Neuron (in vitro differentiated cells): ENCODE data around the gene SIT1.
"Not testable (repeated sequence)": the region's sequence is repeated elsewhere in the genome, so short reads cannot be mapped to it uniquely, and the experiment has no call there.

Experiments
- H2AFZ ChIP-seq: one replicate; pipeline ENCODE4 v1.6.1; 2013; ENCODE audit warnings: low read depth, mild to moderate bottlenecking, inconsistent platforms, low read length, moderate library complexity
- H3K27me3 ChIP-seq: one replicate; pipeline ENCODE4 v1.6.1; 2013; ENCODE audit warnings: low read length; ENCODE audit not compliant: insufficient read depth
- H3K36me3 ChIP-seq: one replicate; pipeline ENCODE4 v1.6.1; 2013; ENCODE audit warnings: low read length; ENCODE audit not compliant: insufficient read depth
- H3K4me1 ChIP-seq: one replicate; pipeline ENCODE4 v1.6.1; 2013; ENCODE audit warnings: low read length; ENCODE audit not compliant: insufficient read depth
- H3K4me3 ChIP-seq: 2 replicates; pipeline ENCODE4 v1.5.1; 2013; ENCODE audit warnings: mild to moderate bottlenecking, low read length, moderate library complexity
- H3K9me3 ChIP-seq: one replicate; pipeline ENCODE4 v1.6.1; 2013; ENCODE audit warnings: low read length

The SIT1 gene

GRCh38 chr9:35635730-35636129 lies 15.0 kb downstream of the SIT1 start:
- H3K4me3 ChIP-seq: no peak overlapping the region
- no peaks in the 10 kb centered on the region for H3K9me3 ChIP-seq
- no peaks in the 10 kb centered on the region for H3K36me3 ChIP-seq
- no peaks in the 10 kb centered on the region for H3K27me3 ChIP-seq
- H2AFZ ChIP-seq: no peak overlapping the region
- H3K4me1 ChIP-seq: no peaks in the 10 kb centered on the region

DNA sequence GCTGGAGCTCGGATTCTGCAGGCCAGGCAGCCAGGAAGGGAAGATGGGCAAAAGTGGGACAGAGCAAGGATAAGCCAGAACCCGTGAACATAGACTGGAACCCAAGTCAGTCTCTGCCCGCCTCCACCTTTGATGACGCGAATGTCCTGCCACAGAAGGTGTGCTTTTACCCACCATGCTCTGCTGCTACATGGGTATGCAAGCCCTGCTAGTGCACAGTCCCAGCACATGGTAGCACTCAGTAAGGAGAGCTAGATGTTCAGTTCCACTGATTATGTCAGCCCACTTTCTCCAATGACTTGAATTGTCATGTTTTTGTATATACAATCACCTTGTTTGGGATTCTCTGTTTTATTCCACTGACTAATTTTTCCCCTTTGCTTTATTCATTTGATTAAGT lies 21.1 kb downstream of the SIT1 start:
- Histone ChIP-seq H3K9me3 (no peaks in the 10 kb centered on the region), H3K4me1 (no peaks in the 10 kb centered on the region), H2AFZ (no peak overlapping the region), H3K27me3 (no peaks in the 10 kb centered on the region), H3K4me3 (no peak overlapping the region), H3K36me3 (no peaks in the 10 kb centered on the region)

GRCh38 chr9:35628389-35628991 lies 22.2 kb downstream of the SIT1 start:
- Histone ChIP-seq H3K4me1 (no peaks in the 10 kb centered on the region), H3K36me3 (no peaks in the 10 kb centered on the region), H3K4me3 (no peak overlapping the region), H3K27me3 (no peaks in the 10 kb centered on the region), H3K9me3 (no peaks in the 10 kb centered on the region), H2AFZ (no peak overlapping the region)

- Histone ChIP-seq H3K9me3 (no peaks in the 10 kb centered on the region), H2AFZ (no peak overlapping the region), H3K36me3 (no peaks in the 10 kb centered on the region), H3K4me1 (no peaks in the 10 kb centered on the region), H3K27me3 (no peaks in the 10 kb centered on the region), H3K4me3 (no peak overlapping the region)
These were observed 23.2 kb downstream of the SIT1 start for GRCh38 chr9:35627575-35627974.

GRCh38 chr9:35619800-35620158 lies 31.0 kb downstream of the SIT1 start:
- no peaks in the 10 kb centered on the region for H3K4me1 ChIP-seq
- no peaks in the 10 kb centered on the region for H3K36me3 ChIP-seq
- H2AFZ ChIP-seq: no peak overlapping the region
- no peak overlapping the region for H3K4me3 ChIP-seq
- H3K27me3 ChIP-seq: peaks cover 45% of the 10 kb centered on the region
- no peaks in the 10 kb centered on the region for H3K9me3 ChIP-seq

DNA sequence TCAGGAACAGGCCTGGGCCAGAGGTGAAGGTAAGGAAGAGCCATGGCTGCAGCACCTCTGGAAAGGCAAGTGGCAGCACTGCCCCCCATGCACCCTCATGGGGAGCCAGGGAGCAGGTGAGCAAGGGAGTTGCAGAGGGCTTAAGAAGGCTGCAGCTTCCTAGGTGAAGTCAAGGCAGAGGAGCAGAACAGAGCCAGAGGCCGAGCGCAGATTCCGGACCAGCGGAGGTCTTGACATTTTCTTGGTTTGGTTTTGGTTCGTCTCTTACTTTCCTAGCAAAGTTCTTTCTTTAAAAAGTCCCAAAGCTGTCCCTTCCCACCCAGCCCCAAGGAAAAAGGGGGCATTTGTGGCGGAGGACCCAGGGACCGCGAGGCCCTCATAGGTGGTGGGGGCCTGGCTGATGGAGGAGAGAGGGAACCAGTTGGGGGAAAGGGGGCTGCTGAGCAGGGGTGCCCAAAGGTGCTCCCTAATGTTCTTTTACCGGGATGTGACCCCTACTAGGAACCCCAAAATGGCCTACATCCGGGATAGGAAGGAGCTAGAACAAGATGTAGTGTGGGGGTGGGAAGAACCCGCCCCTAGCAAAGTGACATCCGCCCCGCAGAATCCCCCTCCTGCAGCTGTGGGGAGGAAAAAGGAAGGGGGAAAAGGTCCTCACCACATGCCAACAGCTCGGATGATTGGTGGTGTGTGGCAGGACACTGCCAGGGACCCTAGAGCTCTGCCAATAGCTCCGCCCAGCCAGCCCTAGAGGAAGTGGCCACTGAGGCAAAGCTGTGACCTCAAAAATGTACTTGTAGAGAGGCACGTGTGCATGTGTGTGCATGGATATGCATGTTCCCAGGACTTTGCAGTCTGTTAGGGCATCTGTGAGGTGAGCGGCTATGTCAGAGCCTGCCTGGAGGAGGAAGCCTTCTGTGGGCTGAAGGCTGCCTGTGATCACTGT lies 31.6 kb downstream of the SIT1 start:
- Histone ChIP-seq H3K9me3 (no peaks in the 10 kb centered on the region), H2AFZ (no peak overlapping the region), H3K27me3 (peaks cover 50% of the 10 kb centered on the region), H3K36me3 (no peaks in the 10 kb centered on the region), H3K4me3 (no peak overlapping the region), H3K4me1 (no peaks in the 10 kb centered on the region)

- no peak within 1 kb of the TSS for H2AFZ ChIP-seq
- no peak within 1 kb of the TSS for H3K4me3 ChIP-seq
- no peaks in the 10 kb centered on the region for H3K36me3 ChIP-seq
- no peaks in the 10 kb centered on the region for H3K4me1 ChIP-seq
- H3K27me3 ChIP-seq: peaks cover 50% of the 10 kb centered on the region
- no peaks in the 10 kb centered on the region for H3K9me3 ChIP-seq
These were observed 32.4 kb downstream of the SIT1 start, which contains the start of gene CD72 for GRCh38 chr9:35618325-35618727. TSS of gene CD72 (minus strand) at chr9:35618413. CDS start at chr9:35618303, 110 bp downstream.

DNA sequence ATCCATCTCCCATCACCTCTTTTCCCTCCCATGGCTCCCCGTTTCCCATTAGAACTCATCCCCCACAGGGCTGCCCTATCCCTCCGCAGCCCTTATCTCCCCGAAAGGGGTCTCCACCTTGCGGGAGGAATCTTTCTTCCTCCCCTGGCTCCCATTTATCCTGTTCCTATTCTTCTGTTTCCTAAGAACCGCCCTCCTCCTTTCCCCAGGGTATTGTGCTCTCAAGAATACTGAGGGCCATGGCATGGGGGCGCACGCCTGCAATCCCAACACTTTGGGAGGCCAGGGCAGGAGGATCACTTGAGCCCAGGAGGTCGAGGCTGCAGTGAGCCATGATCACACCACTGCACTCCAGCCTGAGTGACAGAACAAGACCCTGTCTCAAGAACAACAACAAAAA lies 33.2 kb downstream of the SIT1 start:
- no peaks in the 10 kb centered on the region for H3K9me3 ChIP-seq
- no peak overlapping the region for H2AFZ ChIP-seq
- no peaks in the 10 kb centered on the region for H3K36me3 ChIP-seq
- H3K4me1 ChIP-seq: no peaks in the 10 kb centered on the region
- H3K27me3 ChIP-seq: peaks cover 50% of the 10 kb centered on the region
- no peak overlapping the region for H3K4me3 ChIP-seq

DNA sequence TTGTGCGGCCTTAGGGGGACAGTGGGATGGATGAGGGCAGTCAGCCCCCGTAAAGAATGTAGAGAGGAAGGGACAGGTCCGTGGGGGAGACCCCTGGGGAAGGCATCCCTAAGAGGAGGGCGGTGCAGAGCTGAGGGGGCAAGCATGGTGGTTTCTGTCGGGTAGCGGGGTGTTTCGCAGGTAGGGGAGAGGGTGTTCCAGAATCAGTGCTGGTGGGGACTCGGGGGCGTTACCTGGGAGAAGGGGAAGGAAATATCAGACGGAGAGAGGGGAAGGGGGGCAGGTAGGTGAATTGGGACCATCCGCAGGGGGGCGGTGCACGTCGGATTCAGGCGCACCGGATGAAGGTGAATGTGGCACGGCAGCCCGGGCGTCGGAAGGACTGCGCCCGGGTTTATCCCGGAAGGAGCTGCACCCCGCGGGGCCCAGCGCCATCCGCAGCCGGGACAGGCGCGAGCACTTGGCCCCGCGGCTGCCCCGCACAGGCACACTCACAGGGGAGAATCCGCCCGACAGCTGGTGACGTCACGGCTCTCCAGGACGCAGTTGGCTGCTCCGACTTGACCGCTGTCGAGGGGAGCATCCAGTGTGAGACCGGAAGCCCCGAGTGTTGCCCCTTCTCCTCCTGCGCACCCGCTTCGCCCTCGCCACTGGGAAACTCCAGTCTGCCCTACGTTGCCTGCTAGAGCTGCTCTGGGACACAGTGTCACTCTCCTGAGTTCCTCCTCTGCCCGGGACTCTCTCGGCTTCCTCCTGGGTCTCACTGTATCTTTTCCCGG lies 33.9 kb downstream of the SIT1 start:
- H3K9me3 ChIP-seq: no peaks in the 10 kb centered on the region
- no peaks in the 10 kb centered on the region for H3K4me1 ChIP-seq
- no peak overlapping the region for H3K4me3 ChIP-seq
- no peak overlapping the region for H2AFZ ChIP-seq
- no peaks in the 10 kb centered on the region for H3K36me3 ChIP-seq
- H3K27me3 ChIP-seq: peaks cover 50% of the 10 kb centered on the region

DNA sequence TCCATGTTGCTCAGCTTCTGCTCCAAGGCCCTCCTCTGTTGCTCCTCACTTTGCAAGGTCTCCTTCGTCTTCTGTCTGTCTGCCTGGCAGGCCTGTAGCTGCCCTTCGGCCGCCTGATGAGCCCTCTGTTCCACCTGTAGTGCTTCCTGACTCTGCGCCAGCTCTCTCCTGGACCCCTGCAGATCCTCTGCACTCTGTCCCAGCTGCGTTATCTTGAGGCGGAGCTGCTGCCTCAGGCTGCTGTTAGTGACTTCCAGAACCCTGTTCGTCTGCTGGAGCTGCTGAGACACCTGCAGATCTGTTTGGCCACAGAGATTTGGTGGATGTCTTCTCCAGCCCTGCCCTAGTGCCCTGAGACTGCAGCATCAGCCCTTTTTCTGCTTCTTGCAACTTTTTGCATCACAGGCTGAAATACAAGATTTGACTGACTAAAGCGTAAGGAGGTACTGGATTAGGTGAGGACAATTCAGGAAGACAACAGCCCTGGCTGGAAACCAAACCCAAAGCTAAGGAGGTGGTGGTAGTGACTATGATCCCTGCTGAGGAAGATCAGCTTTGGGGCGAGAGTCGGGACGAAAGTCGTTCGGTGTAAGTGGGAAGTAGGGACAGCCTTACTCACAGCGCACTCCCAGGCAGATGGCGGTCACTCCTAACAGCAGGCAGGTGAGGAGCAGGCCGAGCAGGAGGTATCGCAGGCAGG lies 34.6 kb downstream of the SIT1 start:
- Histone ChIP-seq H3K27me3 (peaks cover 48% of the 10 kb centered on the region), H2AFZ (no peak overlapping the region), H3K9me3 (no peaks in the 10 kb centered on the region)

GRCh38 chr9:35612843-35613242 lies 37.9 kb downstream of the SIT1 start:
- H3K9me3 ChIP-seq: no peaks in the 10 kb centered on the region
- no peak overlapping the region for H2AFZ ChIP-seq
- no peak overlapping the region for H3K4me3 ChIP-seq
- peaks cover 36% of the 10 kb centered on the region for H3K27me3 ChIP-seq
- peaks cover 22% of the 10 kb centered on the region for H3K36me3 ChIP-seq
- no peaks in the 10 kb centered on the region for H3K4me1 ChIP-seq

More for the DNA sequence above, 34.6 kb downstream of the SIT1 start:
- Histone ChIP-seq H3K4me1 (no peaks in the 10 kb centered on the region), H3K36me3 (no peaks in the 10 kb centered on the region), H3K4me3 (no peak overlapping the region)

DNA sequence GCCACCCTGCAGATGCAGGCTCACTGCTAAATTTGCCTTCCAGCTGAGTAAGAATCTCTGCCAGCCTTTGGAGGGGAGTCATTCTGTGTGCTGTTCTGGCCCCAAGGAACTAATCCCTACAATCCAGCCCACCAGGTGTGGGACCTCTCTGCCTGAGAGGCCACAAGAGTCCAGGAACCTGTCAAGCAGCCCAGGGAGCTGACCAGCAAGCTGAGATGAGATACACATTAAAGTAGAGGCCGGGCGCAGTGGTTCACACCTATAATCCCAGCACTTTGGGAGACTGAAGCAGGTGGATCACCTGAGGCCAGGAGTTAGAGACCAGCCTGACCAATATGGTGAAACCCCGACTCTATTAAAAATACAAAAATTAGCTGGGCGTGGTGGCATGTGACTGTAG lies 38.7 kb downstream of the SIT1 start:
- Histone ChIP-seq H3K27me3 (peaks cover 28% of the 10 kb centered on the region), H3K36me3 (peaks cover 22% of the 10 kb centered on the region)
- not testable (repeated sequence) for H3K4me3 ChIP-seq, H3K9me3 ChIP-seq, H3K4me1 ChIP-seq, H2AFZ ChIP-seq
